ENCODE results near the gene UMODL1.

UMODL1 gene

GRCh38 chr21:42122398-42122797 is 51.3 kb downstream of the UMODL1 start:
- no peak for ATAC-seq

GRCh38 chr21:42122808-42123207 is 51.7 kb downstream of the UMODL1 start:
- no peak for ATAC-seq
- TF ChIP-seq OSR1 (CRISPR knock-in tag; IDR thresholded peaks at IDR 0.05) (no peak), ESRRG (CRISPR knock-in tag; IDR thresholded peaks at IDR 0.05) (no peak), CREB5 (CRISPR knock-in tag; IDR thresholded peaks at IDR 0.05; ENCODE audit: low read depth) (no peak), SNAI2 (CRISPR knock-in tag; IDR thresholded peaks at IDR 0.05) (no peak), CSDC2 (CRISPR knock-in tag; IDR thresholded peaks at IDR 0.05) (no peak), TSHZ2 (CRISPR knock-in tag; IDR thresholded peaks at IDR 0.05) (no peak), ZFP3 (CRISPR knock-in tag; IDR thresholded peaks at IDR 0.05) (no peak), ZNF565 (CRISPR knock-in tag; conservative IDR thresholded peaks at IDR 0.05; ENCODE audit: low read depth) (no peak), ZNF8 (CRISPR knock-in tag; IDR thresholded peaks at IDR 0.05) (no peak), PPARA (CRISPR knock-in tag; IDR thresholded peaks at IDR 0.05; ENCODE audit: borderline replicate concordance) (no peak)

More at GRCh38 chr21:42122398-42122797, 51.3 kb downstream of the UMODL1 start:
- no peak for TF ChIP-seq BACH2 (CRISPR knock-in tag; IDR thresholded peaks at IDR 0.05; ENCODE audit: borderline replicate concordance)
- no peak for TF ChIP-seq TCF4 (CRISPR knock-in tag; IDR thresholded peaks at IDR 0.05; ENCODE audit: borderline replicate concordance)
- no peak for TF ChIP-seq ZNF565 (CRISPR knock-in tag; conservative IDR thresholded peaks at IDR 0.05; ENCODE audit: low read depth)
- no peak for TF ChIP-seq CSDC2 (CRISPR knock-in tag; IDR thresholded peaks at IDR 0.05)
- TF ChIP-seq ZFP3 (CRISPR knock-in tag; IDR thresholded peaks at IDR 0.05) = no peak
- TF ChIP-seq PATZ1 (CRISPR knock-in tag; IDR thresholded peaks at IDR 0.05; ENCODE audit: borderline replicate concordance) = no peak
- TF ChIP-seq GLIS3 (CRISPR knock-in tag; IDR thresholded peaks at IDR 0.05) = no peak
- no peak for TF ChIP-seq PPARA (CRISPR knock-in tag; IDR thresholded peaks at IDR 0.05; ENCODE audit: borderline replicate concordance)
- no peak for TF ChIP-seq ZNF8 (CRISPR knock-in tag; IDR thresholded peaks at IDR 0.05)
- TF ChIP-seq TSHZ2 (CRISPR knock-in tag; IDR thresholded peaks at IDR 0.05) = no peak
- TF ChIP-seq ZNF70 (CRISPR knock-in tag; IDR thresholded peaks at IDR 0.05) = no peak
- no peak for TF ChIP-seq ZC3H10 (CRISPR knock-in tag; IDR thresholded peaks at IDR 0.05)
- TF ChIP-seq ZFP30 (CRISPR knock-in tag; IDR thresholded peaks at IDR 0.05) = no peak
- no peak for TF ChIP-seq SNAI2 (CRISPR knock-in tag; IDR thresholded peaks at IDR 0.05)
- no peak for TF ChIP-seq CREB5 (CRISPR knock-in tag; IDR thresholded peaks at IDR 0.05; ENCODE audit: low read depth)
- TF ChIP-seq POU6F1 (CRISPR knock-in tag; IDR thresholded peaks at IDR 0.05; ENCODE audit: borderline replicate concordance, low read depth) = no peak
